GM21825 (cell line): ENCODE measurements around the gene RNF214.
"Not testable (repeated sequence)": the region's sequence is repeated elsewhere in the genome, so short reads cannot be mapped to it uniquely, and the experiment has no call there.

Experiments
- ATAC-seq: cut with Tn5 transposase; IDR thresholded peaks from one replicate; pipeline ENCODE4 v1.9.1; 2021; ENCODE audit warnings: mild to moderate bottlenecking, moderate library complexity; ENCODE audit not compliant: unreplicated experiment

RNF214 gene

DNA sequence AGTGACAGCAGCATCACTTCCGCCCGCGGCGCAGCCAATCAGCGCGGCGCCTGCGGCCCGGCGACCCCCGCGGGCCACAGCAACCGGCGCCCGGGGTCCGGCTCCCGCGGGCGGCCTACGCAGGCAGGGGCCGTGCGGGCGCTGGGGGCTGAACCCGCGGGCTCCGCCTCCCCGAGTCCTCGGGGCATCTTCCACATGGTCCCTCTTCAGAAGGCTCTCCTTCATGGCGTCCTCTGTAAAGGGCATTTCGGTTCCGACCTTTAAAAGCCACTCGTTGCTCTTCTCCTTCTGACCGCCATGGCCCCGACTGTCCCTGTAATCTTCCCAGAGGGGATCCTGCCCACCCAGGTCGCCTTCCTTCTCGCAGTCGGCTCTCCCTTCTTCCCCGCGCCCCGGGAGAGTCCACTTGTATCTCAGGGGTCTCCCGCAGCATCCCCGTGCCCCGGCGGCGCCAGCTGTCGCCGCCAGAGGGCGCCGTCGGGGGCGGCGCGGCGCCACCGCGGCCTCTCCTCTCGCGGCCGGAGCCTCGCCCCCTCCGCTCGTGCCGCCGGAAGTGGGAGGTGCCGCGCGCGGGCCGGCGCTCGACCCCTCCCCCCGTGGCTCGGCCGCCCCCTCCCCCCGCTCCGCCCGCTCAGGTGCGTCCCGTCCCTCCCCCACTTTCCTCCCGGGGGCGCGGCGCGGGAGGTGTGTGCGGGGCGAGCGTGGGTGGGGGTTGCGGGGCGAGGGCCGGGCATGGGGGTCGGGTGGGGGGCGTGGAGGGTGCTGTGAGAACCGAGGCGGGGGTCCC lies at the start of gene RNF214:
Gene RNF214, plus strand, starts transcription at position 580 of the 787 bp plus-strand sequence. CDS start 1,602 bp downstream, outside the sequence.
- peak; percentile 64 for ATAC-seq

DNA sequence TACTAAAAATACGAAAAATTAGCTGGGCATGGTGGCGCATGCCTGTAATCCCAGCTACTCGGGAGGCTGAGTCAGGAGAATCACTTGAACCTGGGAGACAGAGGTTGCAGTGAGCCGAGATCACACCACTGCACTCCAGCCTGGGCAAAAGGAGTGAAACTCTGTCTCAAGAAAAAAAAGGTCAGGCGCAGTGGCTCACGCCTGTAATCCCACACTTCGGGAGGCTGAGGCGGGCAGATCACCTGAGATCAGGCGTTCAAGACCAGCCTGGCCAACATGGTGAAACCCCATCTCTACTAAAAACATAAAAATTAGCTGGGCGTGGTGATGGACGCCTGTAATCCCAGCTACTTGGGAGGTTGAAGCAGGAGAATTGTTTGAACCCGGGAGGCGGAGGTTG lies 49.3 kb upstream of the RNF214 start:
- not testable (repeated sequence) for ATAC-seq

DNA sequence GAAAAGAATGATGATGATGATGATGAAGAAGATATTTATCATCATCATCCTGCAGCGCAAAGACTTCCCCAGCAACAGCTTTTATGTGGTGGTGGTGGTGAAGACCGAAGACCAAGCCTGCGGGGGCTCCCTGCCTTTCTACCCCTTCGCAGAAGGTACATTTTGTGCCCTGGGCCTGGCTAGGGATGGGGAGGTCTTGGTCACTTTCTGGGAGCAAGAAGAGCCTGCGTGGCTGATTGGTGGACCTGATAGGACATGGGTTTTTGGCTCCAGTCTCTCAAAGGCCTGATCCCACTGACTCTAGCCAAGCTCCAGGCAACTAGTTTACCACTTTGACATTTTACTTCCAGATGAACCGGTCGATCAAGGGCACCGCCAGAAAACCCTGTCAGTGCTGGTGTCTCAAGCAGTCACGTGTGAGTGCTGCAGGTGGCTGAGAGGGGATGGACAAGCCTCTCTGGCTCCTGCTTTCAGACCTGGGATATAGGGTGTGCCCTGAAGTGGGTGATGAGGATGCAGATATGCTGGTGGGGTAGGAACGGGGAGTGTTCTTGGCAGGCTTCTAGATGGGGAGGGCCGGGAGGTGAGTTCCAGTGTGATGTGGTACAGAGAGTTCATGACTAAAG lies 48.6 kb upstream of the RNF214 start:
- no peak for ATAC-seq

DNA sequence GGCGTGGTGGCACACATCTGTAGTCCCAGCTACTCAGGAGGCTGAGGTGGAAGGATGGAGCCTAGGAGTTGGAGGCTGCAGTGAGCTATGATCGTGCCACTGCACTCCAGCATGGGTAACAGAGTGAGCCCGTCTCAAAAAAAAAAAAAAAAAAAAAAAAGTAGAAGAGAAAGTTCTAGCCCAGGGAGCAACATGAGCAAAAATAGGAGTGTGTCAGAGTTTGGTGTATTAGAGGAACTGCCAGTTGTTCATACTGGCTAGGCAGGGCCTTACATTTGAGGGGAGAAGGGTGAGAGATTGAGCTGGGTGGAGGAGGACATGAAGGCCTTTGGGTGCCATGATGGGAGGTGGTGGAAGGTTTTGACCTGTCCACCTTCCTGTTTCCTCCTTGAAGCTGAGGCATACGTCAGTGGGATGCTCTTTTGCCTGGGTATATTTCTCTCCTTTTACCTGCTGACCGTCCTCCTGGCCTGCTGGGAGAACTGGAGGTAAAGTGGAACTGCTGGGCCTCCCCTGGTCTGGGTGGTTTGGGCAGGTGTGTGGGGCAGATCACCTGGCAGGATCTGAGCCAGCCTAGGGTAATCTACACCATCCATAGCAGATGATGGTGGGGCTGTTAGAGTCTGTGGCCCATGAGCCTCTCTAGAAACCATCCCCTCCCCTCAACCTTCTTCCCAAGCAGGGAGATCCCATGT lies 46.6 kb upstream of the RNF214 start:
- ATAC-seq: no peak

DNA sequence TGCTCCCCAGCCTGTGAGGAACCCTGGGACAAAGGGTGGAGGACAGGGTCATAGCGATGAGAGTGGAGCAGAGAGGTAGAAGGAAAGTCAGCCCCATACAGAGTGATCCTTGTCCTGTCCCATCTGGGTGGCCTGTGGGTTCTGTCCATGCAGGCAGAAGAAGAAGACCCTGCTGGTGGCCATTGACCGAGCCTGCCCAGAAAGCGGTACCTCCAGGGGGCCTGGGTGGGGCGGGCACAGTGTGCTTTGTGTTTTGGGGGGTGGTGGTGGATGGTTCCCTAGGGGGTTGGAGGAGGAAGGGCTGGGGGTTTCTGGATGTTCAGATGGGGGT lies 46.1 kb upstream of the RNF214 start:
- no peak for ATAC-seq

DNA sequence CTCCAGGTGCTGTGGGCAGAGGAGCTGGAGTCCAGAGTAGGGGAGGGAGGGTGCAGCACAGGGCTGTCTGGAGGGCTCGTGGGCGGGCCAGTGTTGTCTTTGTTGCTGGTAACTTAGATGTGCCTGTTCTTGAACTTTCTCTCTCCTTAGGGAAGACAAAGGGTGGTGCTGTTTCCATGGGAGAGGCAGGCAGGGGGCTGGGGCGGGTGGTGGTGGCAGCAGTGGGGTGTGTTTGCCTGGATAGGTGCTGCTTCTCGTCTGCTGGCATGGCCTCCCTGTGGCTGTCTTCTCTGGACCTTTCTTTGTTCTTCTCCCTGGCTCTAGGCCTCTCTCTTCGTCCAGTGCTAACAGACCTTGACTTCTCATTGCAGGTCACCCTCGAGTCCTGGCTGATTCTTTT lies 45.5 kb upstream of the RNF214 start:
- ATAC-seq: no peak

DNA sequence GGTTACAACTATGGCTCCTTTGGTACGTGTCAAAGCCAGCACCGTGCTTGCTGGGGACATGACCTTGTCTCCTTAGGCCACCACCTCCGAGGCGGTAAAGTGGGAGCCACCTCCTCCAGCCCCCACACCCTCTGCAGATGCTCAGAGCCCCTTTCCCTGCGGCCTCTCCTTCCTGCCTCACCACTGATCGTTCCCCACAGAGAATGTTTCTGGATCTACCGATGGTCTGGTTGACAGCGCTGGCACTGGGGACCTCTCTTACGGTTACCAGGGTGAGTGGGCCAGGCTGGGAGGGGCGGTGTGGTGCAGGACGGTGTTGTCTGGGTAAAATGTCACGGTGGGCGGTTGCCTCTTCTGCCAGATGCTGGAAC lies 45.1 kb upstream of the RNF214 start:
- ATAC-seq: no peak

DNA sequence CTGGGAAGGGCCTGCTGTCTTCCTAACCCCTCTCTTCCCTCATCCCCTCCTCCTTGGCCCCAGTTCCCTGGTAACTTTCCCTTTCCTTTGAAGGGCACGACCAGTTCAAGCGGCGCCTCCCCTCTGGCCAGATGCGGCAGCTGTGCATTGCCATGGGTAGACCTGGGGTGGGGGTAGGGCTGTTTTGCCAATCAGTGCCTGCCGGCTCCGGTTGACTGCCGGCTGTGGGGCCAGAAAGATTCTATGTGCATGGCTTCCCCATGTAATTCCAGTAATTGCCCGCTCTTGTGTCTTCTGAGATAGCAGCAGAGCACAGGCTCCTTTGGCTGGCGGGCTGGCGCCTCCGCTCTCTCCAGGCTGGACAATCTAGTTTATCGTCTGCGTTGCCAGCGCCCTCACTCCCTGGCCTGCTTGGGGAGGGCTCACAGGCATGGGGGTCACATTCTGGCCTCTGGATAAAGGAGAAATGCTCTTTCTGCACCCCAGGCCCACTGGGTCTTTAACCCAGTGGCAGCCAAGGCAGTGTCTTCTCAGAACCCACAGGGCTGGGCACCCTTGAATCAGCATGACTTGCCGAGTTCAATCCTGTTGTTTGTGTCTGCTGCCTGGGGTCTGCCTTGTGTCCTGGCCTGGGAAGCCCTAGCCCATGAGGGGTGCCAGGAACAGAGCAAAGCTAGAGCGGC lies 44.5 kb upstream of the RNF214 start:
- no peak for ATAC-seq

DNA sequence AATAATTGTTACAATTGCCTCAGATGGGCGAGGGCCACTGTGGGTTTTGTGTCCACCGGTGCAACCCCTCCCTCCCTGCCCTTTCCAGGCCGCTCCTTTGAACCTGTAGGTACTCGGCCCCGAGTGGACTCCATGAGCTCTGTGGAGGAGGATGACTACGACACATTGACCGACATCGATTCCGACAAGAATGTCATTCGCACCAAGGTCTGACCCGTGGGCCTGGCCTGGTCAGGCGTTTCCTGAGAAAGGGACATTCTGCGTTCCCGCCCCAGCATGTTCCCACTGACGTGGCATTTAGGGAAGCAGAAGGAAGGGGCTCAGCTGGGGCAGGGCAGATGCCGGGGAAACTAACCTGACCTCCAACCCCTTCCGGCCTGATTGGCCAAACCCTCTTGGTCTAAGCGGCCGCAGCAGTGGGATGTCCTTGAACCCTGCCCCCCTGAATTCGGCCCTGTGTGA lies 43.8 kb upstream of the RNF214 start:
- ATAC-seq: no peak

DNA sequence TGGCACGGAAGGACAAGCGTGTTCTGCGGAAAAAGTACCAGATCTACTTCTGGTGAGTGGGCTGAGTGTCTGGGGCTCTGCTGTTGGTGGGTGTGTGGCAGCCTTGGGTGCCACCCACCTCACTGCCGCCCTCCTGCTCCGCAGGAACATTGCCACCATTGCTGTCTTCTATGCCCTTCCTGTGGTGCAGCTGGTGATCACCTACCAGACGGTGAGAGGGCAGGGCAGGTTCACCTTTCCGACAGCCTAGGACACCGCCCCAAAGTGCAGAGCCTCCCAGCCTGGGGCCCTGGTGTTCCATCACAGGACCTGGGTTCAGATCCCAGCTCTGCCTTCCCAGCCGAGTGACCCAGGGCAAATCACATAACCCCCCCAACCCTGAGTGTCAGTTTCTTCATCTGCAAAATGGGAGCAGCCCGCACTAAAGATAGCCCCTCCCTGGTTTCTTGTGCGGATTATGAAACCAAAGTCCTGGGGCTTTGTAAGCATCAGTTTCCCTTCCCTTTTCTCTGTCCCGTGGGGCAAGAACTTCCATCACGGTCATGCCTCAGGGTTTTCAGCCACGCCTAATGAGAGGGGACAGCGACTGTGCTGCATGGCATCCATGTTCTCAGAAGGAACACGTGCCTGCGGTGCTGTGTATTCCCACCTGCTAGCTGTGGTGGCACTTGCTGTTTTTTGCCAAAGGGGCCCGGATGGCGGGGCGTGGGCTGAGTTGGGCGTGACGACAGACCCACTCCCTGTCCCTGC lies 43.1 kb upstream of the RNF214 start:
- peak; percentile 59 for ATAC-seq

DNA sequence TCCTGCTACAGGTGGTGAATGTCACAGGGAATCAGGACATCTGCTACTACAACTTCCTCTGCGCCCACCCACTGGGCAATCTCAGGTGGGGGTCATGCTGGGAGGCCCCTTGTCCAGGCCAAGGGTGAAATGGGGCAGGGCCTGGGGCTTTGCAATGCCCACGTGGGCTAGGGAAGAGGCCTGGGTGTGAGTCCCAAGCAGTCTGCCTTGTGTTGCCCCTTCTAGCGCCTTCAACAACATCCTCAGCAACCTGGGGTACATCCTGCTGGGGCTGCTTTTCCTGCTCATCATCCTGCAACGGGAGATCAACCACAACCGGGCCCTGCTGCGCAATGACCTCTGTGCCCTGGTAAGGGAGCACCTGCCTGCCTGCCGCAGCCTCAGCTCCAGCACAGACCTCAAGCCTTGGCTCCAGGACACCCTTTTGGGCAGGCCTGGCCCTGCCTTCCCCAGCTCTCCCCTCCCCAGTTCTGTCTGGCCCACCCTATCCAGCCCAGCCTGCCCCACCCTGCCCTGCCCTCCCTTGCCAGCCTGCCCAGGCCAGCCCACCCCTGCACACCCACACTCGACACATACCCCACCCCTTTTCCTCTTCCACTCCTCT lies 42.4 kb upstream of the RNF214 start:
- ATAC-seq: no peak

DNA sequence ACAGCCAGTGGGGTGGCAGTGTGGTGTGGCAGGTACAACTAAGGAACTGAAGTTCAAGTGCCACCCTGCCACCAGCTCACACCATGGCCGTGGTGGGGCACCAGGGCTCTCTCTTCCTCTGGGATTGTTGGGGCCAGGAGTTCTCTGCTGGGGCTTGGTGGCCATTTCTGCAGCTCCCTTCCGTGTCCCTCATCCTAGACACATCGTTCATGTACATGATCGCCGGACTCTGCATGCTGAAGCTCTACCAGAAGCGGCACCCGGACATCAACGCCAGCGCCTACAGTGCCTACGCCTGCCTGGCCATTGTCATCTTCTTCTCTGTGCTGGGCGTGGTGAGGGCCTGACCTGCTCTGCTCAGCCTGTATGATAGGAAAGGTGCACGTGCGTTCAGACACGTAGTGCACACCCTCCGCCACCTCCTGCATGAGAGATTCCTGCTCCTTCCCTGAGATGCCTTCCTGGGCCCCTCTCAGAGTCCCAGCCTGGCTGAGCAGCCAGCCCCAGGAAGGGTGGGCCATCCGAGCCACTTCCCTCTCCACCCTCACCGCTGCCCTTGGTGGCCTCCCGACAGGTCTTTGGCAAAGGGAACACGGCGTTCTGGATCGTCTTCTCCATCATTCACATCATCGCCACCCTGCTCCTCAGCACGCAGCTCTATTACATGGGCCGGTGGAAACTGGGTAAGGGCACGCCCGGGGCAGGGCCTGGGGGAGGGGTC lies 40.6 kb upstream of the RNF214 start:
- ATAC-seq: no peak

DNA sequence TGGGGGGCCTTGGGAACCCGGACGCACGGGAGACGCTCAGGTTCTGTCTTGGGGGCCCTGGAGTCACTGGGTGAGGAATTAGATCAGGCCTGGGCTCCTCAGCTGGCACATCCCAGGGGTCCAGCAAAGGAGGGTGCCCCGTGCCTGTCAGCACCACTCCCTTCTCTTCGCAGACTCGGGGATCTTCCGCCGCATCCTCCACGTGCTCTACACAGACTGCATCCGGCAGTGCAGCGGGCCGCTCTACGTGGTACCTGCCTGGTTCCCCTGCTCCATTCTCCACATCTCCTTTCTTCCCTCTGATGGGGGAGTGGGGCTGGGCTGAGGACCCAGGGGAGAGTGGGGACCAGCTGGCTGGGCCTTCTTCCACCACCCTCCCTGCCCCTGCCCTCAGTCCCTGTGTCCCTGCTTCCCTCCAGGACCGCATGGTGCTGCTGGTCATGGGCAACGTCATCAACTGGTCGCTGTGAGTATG lies 40.0 kb upstream of the RNF214 start:
- no peak for ATAC-seq

DNA sequence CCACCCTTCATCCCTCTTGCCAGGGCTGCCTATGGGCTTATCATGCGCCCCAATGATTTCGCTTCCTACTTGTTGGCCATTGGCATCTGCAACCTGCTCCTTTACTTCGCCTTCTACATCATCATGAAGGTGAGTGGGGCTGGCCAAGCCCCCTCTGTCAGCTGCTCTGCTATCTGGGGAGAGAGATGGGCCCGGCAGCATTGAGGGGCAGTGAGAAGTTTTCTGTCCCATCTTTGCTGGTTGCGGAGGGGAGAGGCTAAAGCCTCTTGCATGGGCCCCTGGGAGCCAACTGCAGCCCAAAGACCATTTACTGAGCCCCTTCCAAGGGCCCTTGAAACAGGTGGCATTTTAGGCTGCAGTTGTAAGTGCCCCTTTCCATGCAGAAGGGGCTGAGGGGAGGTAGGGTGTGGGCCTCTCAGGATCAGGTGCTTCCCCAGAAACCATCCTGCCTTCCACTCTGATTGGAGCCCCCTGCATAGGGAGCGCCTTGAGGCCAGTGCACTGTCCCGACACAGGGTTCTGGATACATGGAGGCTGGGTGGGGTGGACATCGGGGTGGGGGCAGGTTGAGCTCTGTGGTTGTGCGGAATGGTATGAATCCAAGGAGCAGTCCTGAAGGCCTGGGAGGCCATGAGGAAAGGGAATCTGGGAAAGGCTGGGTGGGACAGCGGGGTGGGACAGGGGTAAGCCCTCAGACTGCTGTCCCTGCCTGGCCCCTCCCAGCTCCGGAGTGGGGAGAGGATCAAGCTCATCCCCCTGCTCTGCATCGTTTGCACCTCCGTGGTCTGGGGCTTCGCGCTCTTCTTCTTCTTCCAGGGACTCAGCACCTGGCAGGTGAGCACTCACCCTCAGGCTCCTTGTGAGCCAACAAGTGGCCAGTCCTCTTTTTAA lies 39.1 kb upstream of the RNF214 start:
- no peak for ATAC-seq

DNA sequence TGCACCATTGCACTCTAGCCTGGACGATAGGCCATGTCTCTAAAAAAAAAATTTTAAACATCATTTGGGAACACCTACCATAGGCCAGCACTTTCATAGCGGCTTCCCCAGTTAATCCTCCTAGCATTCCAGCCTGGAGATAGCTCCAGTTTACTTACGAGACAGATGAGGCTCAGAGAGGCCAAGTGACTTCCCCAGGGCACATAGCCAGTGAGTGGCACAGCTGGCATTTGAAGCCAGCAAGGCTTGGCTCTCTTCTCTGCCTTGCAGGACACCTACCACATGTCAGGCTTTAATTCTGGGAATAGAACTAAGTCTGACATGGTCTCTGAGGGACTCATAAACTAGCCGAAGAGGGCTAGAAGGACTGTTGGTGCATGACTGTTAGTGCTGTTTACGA lies 38.2 kb upstream of the RNF214 start:
- ATAC-seq: no peak

DNA sequence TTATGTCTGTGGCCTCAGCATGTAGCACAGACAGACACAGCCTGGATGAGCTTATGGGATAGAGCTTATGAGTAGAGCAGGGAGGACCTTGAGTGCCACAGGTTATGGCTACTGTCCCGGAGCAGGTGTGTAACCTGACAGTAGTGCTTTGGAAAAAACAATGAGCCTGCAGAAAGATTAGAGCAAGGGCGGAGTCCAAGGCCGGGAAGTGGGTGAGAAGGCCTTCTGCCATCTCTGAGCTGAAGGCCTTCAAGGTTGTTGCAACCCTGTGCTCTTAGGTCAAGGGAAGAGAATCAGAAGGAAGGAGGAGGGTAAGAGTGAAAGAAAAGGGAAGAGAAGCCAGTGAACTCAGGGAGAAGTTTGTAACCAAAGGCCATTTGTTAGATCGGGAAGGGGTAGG lies 37.2 kb upstream of the RNF214 start:
- ATAC-seq: no peak

DNA sequence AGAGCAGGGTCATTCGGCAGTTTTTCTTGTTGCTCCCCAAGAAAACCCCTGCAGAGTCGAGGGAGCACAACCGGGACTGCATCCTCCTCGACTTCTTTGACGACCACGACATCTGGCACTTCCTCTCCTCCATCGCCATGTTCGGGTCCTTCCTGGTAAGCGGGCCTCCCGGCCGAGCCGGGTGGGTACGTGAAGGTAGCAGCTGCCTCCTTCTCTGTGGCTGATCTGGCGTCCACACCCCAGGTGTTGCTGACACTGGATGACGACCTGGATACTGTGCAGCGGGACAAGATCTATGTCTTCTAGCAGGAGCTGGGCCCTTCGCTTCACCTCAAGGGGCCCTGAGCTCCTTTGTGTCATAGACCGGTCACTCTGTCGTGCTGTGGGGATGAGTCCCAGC lies 36.7 kb upstream of the RNF214 start:
- ATAC-seq: no peak

DNA sequence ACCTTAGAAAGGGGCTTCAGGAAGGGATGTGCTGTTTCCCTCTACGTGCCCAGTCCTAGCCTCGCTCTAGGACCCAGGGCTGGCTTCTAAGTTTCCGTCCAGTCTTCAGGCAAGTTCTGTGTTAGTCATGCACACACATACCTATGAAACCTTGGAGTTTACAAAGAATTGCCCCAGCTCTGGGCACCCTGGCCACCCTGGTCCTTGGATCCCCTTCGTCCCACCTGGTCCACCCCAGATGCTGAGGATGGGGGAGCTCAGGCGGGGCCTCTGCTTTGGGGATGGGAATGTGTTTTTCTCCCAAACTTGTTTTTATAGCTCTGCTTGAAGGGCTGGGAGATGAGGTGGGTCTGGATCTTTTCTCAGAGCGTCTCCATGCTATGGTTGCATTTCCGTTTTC lies 35.5 kb upstream of the RNF214 start:
- ATAC-seq: no peak
